Parathyroid adenoma (tissue), 2 donors: ENCODE measurements around the gene RGS17.
"Not testable (repeated sequence)": the region's sequence is repeated elsewhere in the genome, so short reads cannot be mapped to it uniquely, and the experiment has no call there.

Source experiments
- H2AFZ ChIP-seq: fragments of 300-600 bp; sonication (generic); one replicate; pipeline ENCODE4 v1.7.0; 2017; ENCODE audit warnings: antibody characterized with exemption, mild to moderate bottlenecking
- H3K27ac ChIP-seq: fragments of 300-600 bp; sonication (generic); one replicate; pipeline ENCODE4 v1.7.0; 2017
- H3K27me3 ChIP-seq: fragments of 300-600 bp; sonication (generic); one replicate; pipeline ENCODE4 v1.7.0; 2017; ENCODE audit warnings: low read length; ENCODE audit not compliant: control insufficient read depth, insufficient read depth
- H3K36me3 ChIP-seq: fragments of 300-600 bp; sonication (generic); one replicate; pipeline ENCODE4 v1.7.0; 2017; ENCODE audit warnings: low read length; ENCODE audit not compliant: control insufficient read depth, insufficient read depth
- H3K4me1 ChIP-seq: fragments of 300-600 bp; sonication (generic); one replicate; pipeline ENCODE4 v1.7.0; 2017; ENCODE audit warnings: control low read depth
- H3K4me2 ChIP-seq: fragments of 300-600 bp; sonication (generic); one replicate; pipeline ENCODE4 v1.7.0; 2017; ENCODE audit warnings: low read length
- H3K4me3 ChIP-seq: fragments of 300-600 bp; sonication (generic); one replicate; pipeline ENCODE4 v1.7.0; 2017; ENCODE audit warnings: low read depth, low read length
- H3K79me2 ChIP-seq: fragments of 300-600 bp; sonication (generic); one replicate; pipeline ENCODE4 v1.7.0; 2017; ENCODE audit warnings: control low read depth
- H3K9ac ChIP-seq: fragments of 300-600 bp; sonication (generic); one replicate; pipeline ENCODE4 v1.7.0; 2017; ENCODE audit warnings: mild to moderate bottlenecking
- H3K9me3 ChIP-seq: fragments of 300-600 bp; sonication (generic); one replicate; pipeline ENCODE4 v1.7.0; 2017; ENCODE audit warnings: low read length; ENCODE audit not compliant: control insufficient read depth
- TF ChIP-seq, protein P1 (sequence below): fragments of 300-600 bp; sonication (generic); IDR thresholded peaks from one replicate; pipeline ENCODE4 v1.7.0; 2017; ENCODE audit warnings: antibody characterized with exemption, mild to moderate bottlenecking
- donor health status: primary hyperparathyroidism.

RGS17 gene

DNA sequence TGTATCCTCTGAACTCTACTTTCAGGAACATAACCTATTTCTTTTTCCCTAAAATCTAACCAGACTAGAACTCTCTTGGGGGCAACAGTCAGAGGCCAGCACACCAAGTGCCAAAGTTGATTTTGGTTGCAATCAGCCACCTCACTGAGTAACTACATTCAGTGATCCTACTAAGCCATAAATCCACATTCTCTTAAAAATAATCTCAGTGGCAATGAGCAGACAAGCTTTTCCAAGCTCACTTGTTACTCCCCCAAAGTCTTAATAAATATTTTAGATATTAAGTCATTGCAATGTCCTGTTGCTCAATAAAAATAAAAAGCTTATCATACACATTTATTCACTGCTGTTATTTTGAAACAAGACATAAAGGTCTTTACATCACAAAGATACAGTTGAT is 9.8 kb downstream of the RGS17 start:
- no peak overlapping the region for H3K9ac ChIP-seq
- TF ChIP-seq, protein P1, sequence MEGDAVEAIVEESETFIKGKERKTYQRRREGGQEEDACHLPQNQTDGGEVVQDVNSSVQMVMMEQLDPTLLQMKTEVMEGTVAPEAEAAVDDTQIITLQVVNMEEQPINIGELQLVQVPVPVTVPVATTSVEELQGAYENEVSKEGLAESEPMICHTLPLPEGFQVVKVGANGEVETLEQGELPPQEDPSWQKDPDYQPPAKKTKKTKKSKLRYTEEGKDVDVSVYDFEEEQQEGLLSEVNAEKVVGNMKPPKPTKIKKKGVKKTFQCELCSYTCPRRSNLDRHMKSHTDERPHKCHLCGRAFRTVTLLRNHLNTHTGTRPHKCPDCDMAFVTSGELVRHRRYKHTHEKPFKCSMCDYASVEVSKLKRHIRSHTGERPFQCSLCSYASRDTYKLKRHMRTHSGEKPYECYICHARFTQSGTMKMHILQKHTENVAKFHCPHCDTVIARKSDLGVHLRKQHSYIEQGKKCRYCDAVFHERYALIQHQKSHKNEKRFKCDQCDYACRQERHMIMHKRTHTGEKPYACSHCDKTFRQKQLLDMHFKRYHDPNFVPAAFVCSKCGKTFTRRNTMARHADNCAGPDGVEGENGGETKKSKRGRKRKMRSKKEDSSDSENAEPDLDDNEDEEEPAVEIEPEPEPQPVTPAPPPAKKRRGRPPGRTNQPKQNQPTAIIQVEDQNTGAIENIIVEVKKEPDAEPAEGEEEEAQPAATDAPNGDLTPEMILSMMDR = no peak
- no peak overlapping the region for H3K4me3 ChIP-seq
- no peaks in the 10 kb centered on the region for H3K4me1 ChIP-seq
- no peaks in the 10 kb centered on the region for H3K79me2 ChIP-seq
- no peaks in the 10 kb centered on the region for H3K9me3 ChIP-seq
- no peak overlapping the region for H3K4me2 ChIP-seq
- peaks cover 3% of the 10 kb centered on the region for H3K36me3 ChIP-seq
- no peaks in the 10 kb centered on the region for H3K27me3 ChIP-seq
- no peak overlapping the region for H3K27ac ChIP-seq
- no peak overlapping the region for H2AFZ ChIP-seq

DNA sequence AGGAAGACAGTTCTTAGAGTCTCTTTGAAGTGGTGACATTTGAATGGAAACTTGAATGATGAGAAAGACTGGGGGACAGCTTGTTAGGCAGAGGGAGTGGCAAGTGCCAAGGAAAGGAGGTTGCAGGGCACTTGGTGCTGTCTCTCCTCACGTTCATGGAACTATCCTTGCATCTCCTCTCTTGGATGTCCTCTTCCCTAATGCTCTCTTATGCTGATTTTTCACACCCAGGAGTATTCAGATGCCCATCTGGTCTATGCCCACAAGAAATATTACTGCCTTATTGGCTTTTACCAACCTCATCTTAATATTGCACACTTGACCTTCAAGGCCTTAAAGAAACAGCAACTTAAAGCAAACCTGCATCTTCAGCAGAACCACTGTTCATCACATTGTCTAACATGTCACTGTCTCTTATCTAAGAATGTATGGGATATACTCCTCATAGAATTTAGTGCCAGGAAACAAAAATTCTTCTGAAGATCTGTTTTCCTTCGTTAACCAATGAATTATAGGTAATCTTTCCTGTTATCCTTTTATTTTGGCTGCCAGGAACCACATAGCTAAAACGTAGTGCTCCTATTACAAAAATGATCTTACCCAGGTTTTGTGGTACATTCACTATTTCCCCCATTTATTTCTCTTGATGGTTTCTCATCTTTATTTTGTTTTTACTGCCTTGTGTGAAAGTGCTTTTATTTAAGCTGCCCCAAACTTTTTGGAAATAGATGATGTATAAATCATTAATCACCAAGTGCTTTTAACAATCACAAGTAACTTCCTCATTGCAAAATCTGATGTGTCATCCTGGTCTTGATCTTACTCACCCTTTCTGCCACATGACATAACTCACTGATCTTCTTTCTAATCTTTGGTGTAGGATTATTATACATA is 12.8 kb downstream of the RGS17 start:
- H3K9me3 ChIP-seq = no peaks in the 10 kb centered on the region
- H3K9ac ChIP-seq = no peak overlapping the region
- TF ChIP-seq, protein P1 = no peak
- no peaks in the 10 kb centered on the region for H3K79me2 ChIP-seq
- H3K4me1 ChIP-seq = no peaks in the 10 kb centered on the region
- no peaks in the 10 kb centered on the region for H3K27me3 ChIP-seq
- H3K4me2 ChIP-seq = no peak overlapping the region
- peaks cover 3% of the 10 kb centered on the region for H3K36me3 ChIP-seq
- no peak overlapping the region for H3K4me3 ChIP-seq
- H3K27ac ChIP-seq = no peak overlapping the region
- H2AFZ ChIP-seq = no peak overlapping the region

DNA sequence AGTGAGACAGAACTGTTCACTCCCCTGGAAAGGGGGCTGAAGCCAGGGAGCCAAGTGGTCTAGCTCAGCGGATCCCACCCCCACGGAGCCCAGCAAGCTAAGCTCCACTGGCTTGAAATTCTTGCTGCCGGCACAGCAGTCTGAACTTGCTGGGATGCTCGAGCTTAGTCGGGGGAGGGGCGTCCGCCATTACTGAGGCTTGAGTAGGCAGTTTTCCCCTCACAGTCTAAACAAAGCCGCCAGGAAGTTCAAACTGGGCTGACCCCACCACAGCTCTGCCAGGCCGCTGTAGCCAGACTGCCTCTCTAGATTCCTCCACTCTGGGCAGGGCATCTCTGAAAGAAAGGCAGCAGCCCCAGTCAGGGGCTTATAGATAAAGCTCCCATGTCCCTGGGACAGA is 20.0 kb downstream of the RGS17 start:
- not testable (repeated sequence) for H3K9me3 ChIP-seq, H3K9ac ChIP-seq, H3K27ac ChIP-seq, H3K4me1 ChIP-seq, H3K4me2 ChIP-seq, H3K4me3 ChIP-seq, H2AFZ ChIP-seq, H3K79me2 ChIP-seq, H3K27me3 ChIP-seq, H3K36me3 ChIP-seq

DNA sequence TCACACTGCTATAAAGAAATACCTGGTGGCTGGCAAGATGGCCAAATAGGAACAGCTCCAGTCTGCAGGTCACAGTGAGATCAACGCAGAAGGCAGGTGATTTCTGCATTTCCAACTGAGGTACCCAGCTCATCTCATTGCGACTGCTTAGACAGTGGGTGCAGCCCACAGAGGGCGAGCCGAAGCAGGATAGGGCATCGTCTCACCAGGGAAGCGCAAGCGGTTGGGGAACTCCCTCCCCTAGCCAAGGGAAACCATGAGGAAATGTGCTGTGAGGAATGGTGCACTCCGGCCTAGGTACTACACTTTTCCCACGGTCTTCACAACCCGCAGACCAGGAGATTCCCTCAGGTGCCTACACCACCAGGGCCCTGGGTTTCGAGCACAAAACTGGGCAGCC is 20.5 kb downstream of the RGS17 start:
- not testable (repeated sequence) for H3K79me2 ChIP-seq, H3K9me3 ChIP-seq, H3K36me3 ChIP-seq, H3K27me3 ChIP-seq, H3K27ac ChIP-seq, H2AFZ ChIP-seq, H3K4me3 ChIP-seq, H3K4me1 ChIP-seq, H3K9ac ChIP-seq, H3K4me2 ChIP-seq

DNA sequence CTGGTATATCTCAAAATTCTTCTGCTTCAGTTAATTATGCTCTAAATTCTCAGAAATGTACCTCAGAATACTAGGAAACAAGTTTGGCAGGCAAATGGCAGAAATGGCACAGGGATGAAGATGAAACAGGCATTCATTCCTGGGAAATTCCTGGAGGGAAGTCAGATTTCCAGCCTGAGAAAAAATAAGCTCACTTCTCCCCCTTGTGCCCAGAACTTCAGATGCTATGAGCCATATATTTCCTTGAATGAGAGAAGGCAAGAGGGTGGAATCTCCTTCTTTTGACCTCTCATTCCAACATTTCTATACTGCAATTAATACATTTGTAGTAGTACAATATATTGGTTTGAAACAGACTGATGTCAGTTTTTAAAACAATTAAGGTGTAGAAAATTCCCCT is 22.8 kb downstream of the RGS17 start:
- no peaks in the 10 kb centered on the region for H3K79me2 ChIP-seq
- no peak overlapping the region for H2AFZ ChIP-seq
- no peaks in the 10 kb centered on the region for H3K36me3 ChIP-seq
- H3K9me3 ChIP-seq = no peaks in the 10 kb centered on the region
- no peak overlapping the region for H3K4me3 ChIP-seq
- no peak overlapping the region for H3K27ac ChIP-seq
- H3K9ac ChIP-seq = no peak overlapping the region
- no peaks in the 10 kb centered on the region for H3K27me3 ChIP-seq
- no peak overlapping the region for H3K4me2 ChIP-seq
- no peaks in the 10 kb centered on the region for H3K4me1 ChIP-seq
- TF ChIP-seq, protein P1 = no peak

DNA sequence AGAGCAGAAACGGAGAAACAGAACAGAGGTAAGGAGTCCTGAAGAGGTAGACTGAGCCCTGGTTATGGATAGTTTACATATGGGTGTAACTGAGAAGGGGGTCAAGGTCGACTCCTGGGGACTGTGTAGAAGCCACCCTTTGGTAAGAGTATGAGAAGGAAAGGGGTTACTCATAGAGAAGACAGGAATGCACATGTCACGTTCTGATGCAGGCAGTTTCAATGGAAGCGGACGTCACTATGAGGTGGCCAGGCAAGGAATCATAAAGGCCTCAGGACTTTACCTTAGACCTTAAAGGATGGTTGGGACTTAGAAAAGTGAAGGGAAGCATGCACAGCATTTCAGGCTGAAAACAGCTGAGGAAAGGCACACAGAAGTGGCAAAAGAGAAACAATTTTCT is 25.1 kb downstream of the RGS17 start:
- no peak overlapping the region for H3K4me2 ChIP-seq
- H3K4me3 ChIP-seq = no peak overlapping the region
- H3K9me3 ChIP-seq = no peaks in the 10 kb centered on the region
- TF ChIP-seq, protein P1 = no peak
- H3K4me1 ChIP-seq = no peaks in the 10 kb centered on the region
- H3K9ac ChIP-seq = no peak overlapping the region
- no peak overlapping the region for H3K27ac ChIP-seq
- H3K79me2 ChIP-seq = no peaks in the 10 kb centered on the region
- H3K36me3 ChIP-seq = no peaks in the 10 kb centered on the region
- no peak overlapping the region for H2AFZ ChIP-seq
- H3K27me3 ChIP-seq = no peaks in the 10 kb centered on the region
